ENCODE results near the gene KIF12.

The KIF12 gene

GRCh38 chr9:114124138-114124537 is 25.0 kb upstream of the KIF12 start:
- no peak for DNase-seq (ENCODE audit: low read depth, low spot score)
- in situ Hi-C loops (cut with HindIII; ENCODE audit: low sequenced_read_pairs) = no loop called here
- TF ChIP-seq CTCF (IDR thresholded peaks at IDR 0.05; ENCODE audit: low read depth, low read length) = no peak
- no peak overlapping the region for H3K4me3 ChIP-seq (ENCODE audit: low read depth, low read length)

GRCh38 chr9:114123031-114123977 is 24.2 kb upstream of the KIF12 start:
- no peak overlapping the region for H3K4me3 ChIP-seq (ENCODE audit: low read depth, low read length)
- TF ChIP-seq CTCF (IDR thresholded peaks at IDR 0.05; ENCODE audit: low read depth, low read length) = no peak
- DNase-seq (ENCODE audit: low read depth, low spot score) = no peak
- in situ Hi-C loops (cut with HindIII; ENCODE audit: low sequenced_read_pairs) = no loop called here

- no peak for DNase-seq (ENCODE audit: low read depth, low spot score)
- no peak for TF ChIP-seq CTCF (IDR thresholded peaks at IDR 0.05; ENCODE audit: low read depth, low read length)
These were observed 23.3 kb upstream of the KIF12 start for GRCh38 chr9:114122136-114123027.

GRCh38 chr9:114121227-114122135 is 22.4 kb upstream of the KIF12 start:
- DNase-seq (ENCODE audit: low read depth, low spot score) = no peak
- TF ChIP-seq CTCF (IDR thresholded peaks at IDR 0.05; ENCODE audit: low read depth, low read length) = no peak
- in situ Hi-C loops (cut with HindIII; ENCODE audit: low sequenced_read_pairs) = no loop called here
- H3K4me3 ChIP-seq (ENCODE audit: low read depth, low read length) = no peak overlapping the region

More at GRCh38 chr9:114122136-114123027, 23.3 kb upstream of the KIF12 start:
- H3K4me3 ChIP-seq (ENCODE audit: low read depth, low read length) = no peak overlapping the region
- in situ Hi-C loops (cut with HindIII; ENCODE audit: low sequenced_read_pairs) = no loop called here

- in situ Hi-C loops (cut with HindIII; ENCODE audit: low sequenced_read_pairs) = no loop called here
- no peak for DNase-seq (ENCODE audit: low read depth, low spot score)
- no peak for TF ChIP-seq CTCF (IDR thresholded peaks at IDR 0.05; ENCODE audit: low read depth, low read length)
- no peak overlapping the region for H3K4me3 ChIP-seq (ENCODE audit: low read depth, low read length)
These were observed 21.3 kb upstream of the KIF12 start for GRCh38 chr9:114120192-114121014.

All from astrocyte of the spinal cord (primary cell).